Activated CD4-positive, alpha-beta T cell treated with anti-CD3 and anti-CD28 coated beads, Interleukin-2, amount 50 U/mL, for 48 hours (primary cell): ENCODE measurements around the gene GAS6.

Source experiments
- DNase-seq, 2 experiments: peaks; one replicate each; pipeline ENCODE4 v3.0.0-alpha.2; 2020

GAS6 gene

GRCh38 chr13:113817860-113818691 is 45.8 kb downstream of the GAS6 start:
- no peak for DNase-seq

- peak; percentile 88 to 91 for DNase-seq
Observed at GRCh38 chr13:113816946-113817859, 46.7 kb downstream of the GAS6 start.

- DNase-seq: peak; percentile 9 to 17
Observed at GRCh38 chr13:113816254-113816929, 47.5 kb downstream of the GAS6 start.

- DNase-seq: peak; percentile 19 to 36
Observed at GRCh38 chr13:113815151-113816058, 48.5 kb downstream of the GAS6 start.

GRCh38 chr13:113814435-113814821 is 49.4 kb downstream of the GAS6 start:
- no peak for DNase-seq

- no peak for DNase-seq
Observed at GRCh38 chr13:113813749-113814434, 50.0 kb downstream of the GAS6 start.

GRCh38 chr13:113813070-113813748 is 50.7 kb downstream of the GAS6 start:
- no peak for DNase-seq

GRCh38 chr13:113812178-113813040 is 51.5 kb downstream of the GAS6 start:
- DNase-seq: no peak

- no peak for DNase-seq
Observed at GRCh38 chr13:113811081-113811928, 52.6 kb downstream of the GAS6 start.

GRCh38 chr13:113810640-113811039 is 53.2 kb downstream of the GAS6 start:
- no peak for DNase-seq

- DNase-seq: no peak
Observed at GRCh38 chr13:113809934-113810333, 53.9 kb downstream of the GAS6 start.

- no peak for DNase-seq
Observed at GRCh38 chr13:113808058-113808834, 55.6 kb downstream of the GAS6 start.

GRCh38 chr13:113806526-113806925 is 57.4 kb downstream of the GAS6 start:
- no peak for DNase-seq

- no peak for DNase-seq
Observed at GRCh38 chr13:113806104-113806471, 57.8 kb downstream of the GAS6 start.

GRCh38 chr13:113805431-113806103 is 58.3 kb downstream of the GAS6 start:
- no peak for DNase-seq

- no peak for DNase-seq
Observed at GRCh38 chr13:113804703-113805430, 59.0 kb downstream of the GAS6 start.
